A673 (cell line): ENCODE measurements around the gene TOMM34. TPM values are rescaled to one million over a fixed set of nuclear protein-coding genes. Genes with fewer than 3 reads are reported as not detected.
A peak's percentile ranks its signal among the peaks of the same experiment; 100 is the strongest.

Experiments
- BruUV-seq: library from RNA; stranded (reverse); fragments of 400-500 nt; replicated peaks from 2 replicates; lab custom pipeline; 2021; lab: Mats Ljungman, UMichigan
- CTCF ChIA-PET: fragments of 300-600 bp; sonication (Branson Sonifier 250); formaldehyde crosslinking; loops from one replicate; lab custom pipeline; 2022; ENCODE audit warnings: antibody characterized with exemption; lab: Charles Lee
- POLR2A ChIA-PET: fragments of 300-600 bp; sonication (Branson Sonifier 250); formaldehyde crosslinking; loops from one replicate; lab custom pipeline; 2022; ENCODE audit warnings: antibody characterized with exemption; ENCODE audit not compliant: low non-redundant PET; lab: Charles Lee
- DNase-seq: peaks from one replicate; pipeline ENCODE4 v3.0.0-alpha.2; 2015; ENCODE audit warnings: low spot score
- H3K27ac ChIP-seq: fragments of 200-600 bp; sonication (generic); 2 replicates; pipeline ENCODE4 v1.5.1; 2016; ENCODE audit warnings: mixed run types, low read depth, mild to moderate bottlenecking, mixed read lengths, antibody characterized with exemption, low read length; ENCODE audit not compliant: poor library complexity, severe bottlenecking
- H3K27me3 ChIP-seq: fragments of 200-600 bp; sonication (generic); replicated peaks from 2 replicates; pipeline ENCODE4 v1.6.1; 2017; ENCODE audit warnings: mixed run types, low read depth, mild to moderate bottlenecking, mixed read lengths, antibody characterized with exemption, low read length; ENCODE audit not compliant: insufficient read depth, poor library complexity
- H3K36me3 ChIP-seq: fragments of 200-600 bp; sonication (generic); 2 replicates; pipeline ENCODE4 v1.6.1; 2016; ENCODE audit warnings: mixed run types, mild to moderate bottlenecking, mixed read lengths, antibody characterized with exemption, low read length; ENCODE audit not compliant: insufficient read depth, poor library complexity, severe bottlenecking
- H3K4me1 ChIP-seq: fragments of 200-600 bp; sonication (generic); 2 replicates; pipeline ENCODE4 v1.6.1; 2017; ENCODE audit warnings: mixed run types, mild to moderate bottlenecking, mixed read lengths, antibody characterized with exemption, low read length; ENCODE audit not compliant: insufficient read depth, poor library complexity, severe bottlenecking
- H3K4me3 ChIP-seq: fragments of 200-600 bp; sonication (generic); 2 replicates; pipeline ENCODE4 v1.5.1; 2016; ENCODE audit warnings: low read depth, mixed run types, mild to moderate bottlenecking, mixed read lengths, low read length; ENCODE audit not compliant: poor library complexity, severe bottlenecking
- H3K9me3 ChIP-seq: fragments of 200-600 bp; sonication (generic); 2 replicates; pipeline ENCODE4 v1.6.1; 2016; ENCODE audit warnings: mixed run types, low read depth, mild to moderate bottlenecking, mixed read lengths, antibody characterized with exemption, low read length; ENCODE audit not compliant: poor library complexity, severe bottlenecking
- EZH2 ChIP-seq: fragments of 200-600 bp; sonication (generic); IDR thresholded peaks from 2 replicates; pipeline ENCODE4 v1.6.1; 2017; ENCODE audit warnings: borderline replicate concordance, low read depth, mild to moderate bottlenecking, mixed read lengths, antibody characterized with exemption, low read length; ENCODE audit not compliant: poor library complexity, severe bottlenecking
- intact Hi-C: fragments of 100-400 bp; cut with micrococcal nuclease; formaldehyde crosslinking; loops from one replicate; pipeline ENCODE4 v1.10.0; 2022; ENCODE audit not compliant: unreplicated experiment
- total RNA-seq: library from RNA; stranded (reverse); gene quantifications from 2 replicates; pipeline ENCODE4 v1.2.3, GENCODE V29; 2021
- TF ChIP-seq, protein P1 (sequence below): fragments of 300-800, 200-600 bp; sonication (generic); conservative IDR thresholded peaks from 2 replicates; pipeline ENCODE4 v1.5.1; 2017; ENCODE audit warnings: low read depth, mild to moderate bottlenecking, antibody characterized with exemption, low read length, moderate library complexity, mixed read lengths

The TOMM34 gene
- total RNA-seq, 1 experiment from 2014 or later = 53.5 TPM

DNA sequence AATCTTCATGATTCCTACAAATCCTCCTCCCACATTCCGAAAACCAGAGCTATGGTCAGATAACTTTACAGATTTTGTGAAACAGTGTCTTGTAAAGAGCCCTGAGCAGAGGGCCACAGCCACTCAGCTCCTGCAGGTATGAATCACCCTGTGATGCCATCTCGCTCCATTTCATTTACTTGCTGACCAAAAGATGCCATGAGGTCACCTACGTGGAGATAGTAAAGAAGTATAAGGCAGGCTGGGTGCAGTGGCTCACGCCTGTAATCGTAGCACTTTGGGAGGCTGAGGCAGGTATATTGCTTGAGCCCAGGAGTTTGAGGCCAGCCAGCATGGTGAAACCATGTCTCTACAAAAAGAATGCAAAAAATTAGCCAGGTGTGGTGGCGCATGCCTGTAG is 37.0 kb upstream of the TOMM34 start:
- H3K4me1 ChIP-seq = peaks cover 19% of the 10 kb centered on the region

DNA sequence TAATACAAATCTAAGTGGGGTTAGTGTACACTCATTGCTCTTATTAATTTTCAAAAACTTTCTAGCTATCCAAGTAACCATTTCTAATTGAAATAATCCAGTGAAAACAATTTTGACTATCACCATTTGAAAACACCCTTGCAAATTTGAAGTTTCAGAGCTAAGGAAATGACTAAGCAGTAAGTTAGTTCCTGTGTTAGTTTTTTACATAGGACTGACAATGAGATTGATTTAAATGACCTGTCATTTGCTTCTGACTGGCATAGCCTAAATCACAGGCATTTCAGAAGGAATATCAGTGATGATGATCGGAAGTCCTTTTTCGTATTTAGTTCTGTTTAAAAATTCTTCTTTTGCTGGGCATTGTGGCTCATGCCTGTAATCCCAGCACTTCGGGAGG is 33.1 kb upstream of the TOMM34 start:
- Histone ChIP-seq H3K36me3 (peaks cover 22% of the 10 kb centered on the region), H3K27ac (peak overlapping the region; percentile 81), H3K4me1 (peaks cover 45% of the 10 kb centered on the region), H3K4me3 (peak overlapping the region; percentile 28), H3K27me3 (no peaks in the 10 kb centered on the region), H3K9me3 (no peaks in the 10 kb centered on the region)
- no TSS peak for BruUV-seq
- peak; percentile 87 for DNase-seq
- ChIA-PET CTCF (interaction anchor here (1.2 kb wide), 1 partner anchor 18 kb away, joined by 6 read pairs; no protein-coding TSS in a partner anchor), POLR2A (no interaction called here)
- intact Hi-C loops = no loop called here
- no peak for TF ChIP-seq EZH2
- TF ChIP-seq, protein P1, sequence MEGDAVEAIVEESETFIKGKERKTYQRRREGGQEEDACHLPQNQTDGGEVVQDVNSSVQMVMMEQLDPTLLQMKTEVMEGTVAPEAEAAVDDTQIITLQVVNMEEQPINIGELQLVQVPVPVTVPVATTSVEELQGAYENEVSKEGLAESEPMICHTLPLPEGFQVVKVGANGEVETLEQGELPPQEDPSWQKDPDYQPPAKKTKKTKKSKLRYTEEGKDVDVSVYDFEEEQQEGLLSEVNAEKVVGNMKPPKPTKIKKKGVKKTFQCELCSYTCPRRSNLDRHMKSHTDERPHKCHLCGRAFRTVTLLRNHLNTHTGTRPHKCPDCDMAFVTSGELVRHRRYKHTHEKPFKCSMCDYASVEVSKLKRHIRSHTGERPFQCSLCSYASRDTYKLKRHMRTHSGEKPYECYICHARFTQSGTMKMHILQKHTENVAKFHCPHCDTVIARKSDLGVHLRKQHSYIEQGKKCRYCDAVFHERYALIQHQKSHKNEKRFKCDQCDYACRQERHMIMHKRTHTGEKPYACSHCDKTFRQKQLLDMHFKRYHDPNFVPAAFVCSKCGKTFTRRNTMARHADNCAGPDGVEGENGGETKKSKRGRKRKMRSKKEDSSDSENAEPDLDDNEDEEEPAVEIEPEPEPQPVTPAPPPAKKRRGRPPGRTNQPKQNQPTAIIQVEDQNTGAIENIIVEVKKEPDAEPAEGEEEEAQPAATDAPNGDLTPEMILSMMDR = no peak

More for the DNA sequence above, 37.0 kb upstream of the TOMM34 start:
- CTCF ChIA-PET = no interaction called here
- Histone ChIP-seq H3K36me3 (peaks cover 38% of the 10 kb centered on the region), H3K4me3 (no peak overlapping the region), H3K27ac (no peak overlapping the region), H3K27me3 (no peaks in the 10 kb centered on the region), H3K9me3 (no peaks in the 10 kb centered on the region)
- intact Hi-C loops = no loop called here
- TF ChIP-seq, protein P1 = no peak
- TF ChIP-seq EZH2 = no peak
- no TSS peak for BruUV-seq
- POLR2A ChIA-PET = no interaction called here
- no peak for DNase-seq

DNA sequence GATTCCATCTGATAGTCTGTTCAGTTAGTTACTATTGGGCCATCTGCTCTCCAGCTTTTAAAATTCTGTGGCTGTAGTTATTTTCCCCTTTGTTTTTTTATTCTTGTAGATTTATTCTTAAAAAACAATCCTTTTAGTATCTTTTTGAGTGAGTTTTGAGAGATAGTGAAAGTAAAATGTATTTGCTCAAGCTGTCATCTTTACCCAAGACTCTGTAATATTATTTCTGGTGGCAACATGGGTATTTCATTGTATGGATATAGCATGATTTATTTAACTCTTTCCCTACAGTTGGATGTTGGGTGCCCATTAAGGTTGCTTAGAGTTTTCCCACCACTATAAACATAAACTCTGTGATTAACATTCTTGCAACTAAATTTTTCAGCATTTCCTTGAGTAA is 30.8 kb upstream of the TOMM34 start:
- Histone ChIP-seq H3K36me3 (peaks cover 17% of the 10 kb centered on the region), H3K9me3 (no peaks in the 10 kb centered on the region), H3K27me3 (no peaks in the 10 kb centered on the region), H3K27ac (peak overlapping the region; percentile 74), H3K4me1 (peaks cover 45% of the 10 kb centered on the region), H3K4me3 (peak overlapping the region; percentile 20)
- intact Hi-C loops = no loop called here
- no peak for TF ChIP-seq EZH2
- TF ChIP-seq, protein P1 = no peak
- DNase-seq = no peak
- CTCF ChIA-PET = interaction anchor here (1.0 kb wide), 1 partner anchor 21 kb away, joined by 4 read pairs; no protein-coding TSS in a partner anchor
- POLR2A ChIA-PET = no interaction called here
- BruUV-seq = no TSS peak
